Subcutaneous adipose tissue (tissue), 4 donors: ENCODE results near the gene DICER1. TPM values are rescaled to one million over a fixed set of nuclear protein-coding genes. Genes with fewer than 3 reads are reported as not detected.

Source experiments
- total RNA-seq, 4 donors: library from RNA; depleted of rRNA; stranded (reverse); fragments of >200 nt; gene quantifications; one replicate each; pipeline ENCODE4 v1.1.0, GENCODE V29; 2016
- TF ChIP-seq, protein P1 (sequence below): fragments of 450-650 bp; IDR thresholded peaks from one replicate; pipeline ENCODE4 v1.5.1; 2016; ENCODE audit warnings: low read depth, mild to moderate bottlenecking, control low read depth, antibody characterized with exemption, moderate library complexity

Gene DICER1
- total RNA-seq, 4 donors from 2014 or later, result 76.2 to 137 (median 99.0) TPM

DNA sequence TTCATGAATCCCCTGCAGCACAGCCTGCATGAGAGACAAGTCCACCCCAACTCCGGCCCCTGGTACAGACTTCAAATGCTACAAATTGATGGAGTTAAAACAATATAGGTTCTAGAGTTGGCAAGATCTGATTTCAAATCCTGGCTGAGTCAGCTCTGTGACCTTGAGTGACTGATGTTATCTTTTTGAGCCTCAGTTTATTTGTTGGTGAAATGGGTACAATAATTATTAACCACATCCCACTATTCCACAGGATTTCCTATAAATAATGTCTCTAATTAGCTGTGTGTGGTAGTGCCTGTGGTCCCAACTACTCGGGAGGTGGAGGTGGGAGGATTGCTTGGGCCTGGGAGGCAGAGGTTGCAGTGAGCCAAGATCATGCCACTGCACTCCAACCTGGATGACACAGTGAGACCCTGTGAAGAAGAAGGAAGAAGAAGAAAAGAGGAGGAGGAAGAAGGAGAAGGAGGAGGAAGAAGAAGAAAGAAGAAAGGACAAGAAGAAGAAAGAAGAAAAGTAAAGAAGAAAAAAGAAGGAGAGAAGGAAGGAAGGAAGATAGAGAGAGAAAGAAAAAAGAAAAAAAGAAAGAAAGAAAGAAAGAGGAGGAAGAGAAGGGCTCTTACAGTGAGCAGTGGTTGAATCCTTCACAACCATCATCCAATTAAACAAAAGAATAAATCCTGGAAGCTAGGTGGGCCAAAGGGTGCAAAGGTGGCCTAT lies 39.7 kb upstream of the DICER1 start:
- TF ChIP-seq, protein P1, sequence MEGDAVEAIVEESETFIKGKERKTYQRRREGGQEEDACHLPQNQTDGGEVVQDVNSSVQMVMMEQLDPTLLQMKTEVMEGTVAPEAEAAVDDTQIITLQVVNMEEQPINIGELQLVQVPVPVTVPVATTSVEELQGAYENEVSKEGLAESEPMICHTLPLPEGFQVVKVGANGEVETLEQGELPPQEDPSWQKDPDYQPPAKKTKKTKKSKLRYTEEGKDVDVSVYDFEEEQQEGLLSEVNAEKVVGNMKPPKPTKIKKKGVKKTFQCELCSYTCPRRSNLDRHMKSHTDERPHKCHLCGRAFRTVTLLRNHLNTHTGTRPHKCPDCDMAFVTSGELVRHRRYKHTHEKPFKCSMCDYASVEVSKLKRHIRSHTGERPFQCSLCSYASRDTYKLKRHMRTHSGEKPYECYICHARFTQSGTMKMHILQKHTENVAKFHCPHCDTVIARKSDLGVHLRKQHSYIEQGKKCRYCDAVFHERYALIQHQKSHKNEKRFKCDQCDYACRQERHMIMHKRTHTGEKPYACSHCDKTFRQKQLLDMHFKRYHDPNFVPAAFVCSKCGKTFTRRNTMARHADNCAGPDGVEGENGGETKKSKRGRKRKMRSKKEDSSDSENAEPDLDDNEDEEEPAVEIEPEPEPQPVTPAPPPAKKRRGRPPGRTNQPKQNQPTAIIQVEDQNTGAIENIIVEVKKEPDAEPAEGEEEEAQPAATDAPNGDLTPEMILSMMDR, result no peak

DNA sequence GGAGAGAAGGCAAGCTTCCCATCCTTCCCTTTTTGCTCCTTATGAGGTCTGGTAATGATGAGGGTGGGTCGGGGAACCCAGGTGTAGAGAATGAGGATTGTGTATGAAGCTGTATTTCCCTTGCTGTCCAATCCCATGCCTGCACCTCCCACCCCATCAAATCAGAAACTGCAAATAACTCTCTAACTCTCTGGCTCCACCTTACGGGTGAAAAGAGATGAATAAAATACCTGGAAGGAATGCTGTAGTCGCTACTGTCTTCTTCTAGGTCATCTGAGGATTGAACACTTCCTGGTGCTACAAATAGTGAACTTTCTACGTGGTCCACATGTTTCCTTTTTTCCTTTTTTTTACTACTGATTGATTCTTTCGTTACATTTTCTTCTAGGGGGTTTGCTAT lies 38.9 kb upstream of the DICER1 start:
- TF ChIP-seq, protein P1, result no peak

DNA sequence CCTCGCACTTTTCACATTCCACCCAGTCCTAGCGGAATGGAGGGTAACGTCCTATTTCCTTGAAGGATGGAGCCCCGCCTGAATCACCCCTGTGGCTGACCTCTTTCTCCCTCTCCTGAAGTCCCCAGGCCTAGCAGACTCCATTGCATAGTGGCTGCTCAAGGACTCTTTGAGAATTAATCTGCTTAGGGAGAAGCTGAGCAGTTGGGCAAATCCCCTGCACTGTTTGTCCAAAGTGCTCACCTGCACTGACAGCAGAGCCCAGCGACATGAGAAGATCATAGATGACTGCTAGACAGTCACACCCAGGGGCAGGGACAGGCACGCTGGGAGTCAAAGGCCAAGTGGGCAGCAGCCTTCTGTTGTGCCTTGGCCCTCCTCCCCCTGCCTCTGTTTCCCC lies 37.7 kb upstream of the DICER1 start:
- TF ChIP-seq, protein P1, result no peak

DNA sequence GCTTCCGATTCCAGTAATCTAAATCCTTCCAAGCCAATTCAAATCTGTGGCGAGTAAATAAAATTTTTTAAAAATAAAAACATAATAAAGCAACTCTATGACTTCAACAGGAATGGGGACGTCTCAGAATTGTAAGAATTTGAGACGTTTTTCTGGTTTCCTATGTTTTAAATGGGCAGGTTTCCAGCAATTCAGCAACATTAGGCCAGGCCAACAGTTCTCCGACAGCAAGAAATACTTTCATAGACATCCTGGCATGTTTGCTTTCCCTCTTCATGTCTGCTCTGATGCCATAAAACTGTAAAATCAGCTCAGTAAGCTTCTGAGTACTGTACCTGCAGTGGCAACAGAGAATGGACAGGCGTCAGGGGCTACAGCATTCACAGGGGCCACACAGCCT lies 35.8 kb upstream of the DICER1 start:
- TF ChIP-seq, protein P1, result no peak

GRCh38 chr14:95192311-95192710 lies 35.0 kb upstream of the DICER1 start:
- TF ChIP-seq, protein P1, result no peak

- TF ChIP-seq, protein P1, result no peak
These were observed 34.3 kb upstream of the DICER1 start for GRCh38 chr14:95191445-95192199.

DNA sequence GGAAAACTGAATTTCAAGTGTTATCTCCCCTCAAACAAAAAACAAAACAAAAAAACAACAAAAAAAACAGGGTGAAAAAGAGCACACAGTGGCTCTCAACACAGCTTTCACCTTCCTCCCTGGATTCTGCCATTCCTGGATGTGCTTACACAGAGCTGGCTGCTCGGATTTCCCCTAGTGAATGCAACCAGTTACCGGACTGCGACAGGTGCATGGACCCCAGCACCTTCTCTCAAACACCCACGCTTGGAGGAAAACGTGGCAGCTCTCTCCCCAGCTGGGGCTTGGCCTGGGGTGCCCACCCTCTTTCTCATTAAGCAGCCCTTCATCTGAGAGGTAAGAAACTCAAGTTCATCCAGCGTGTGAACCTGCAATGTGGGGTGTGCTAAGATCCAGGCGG lies 33.5 kb upstream of the DICER1 start:
- TF ChIP-seq, protein P1, result no peak
